Fibroblast of villous mesenchyme (primary cell): ENCODE data around the gene ALPL. TPM values are rescaled to one million over a fixed set of nuclear protein-coding genes. Genes with fewer than 3 reads are reported as not detected.

ENCODE experiments used
- DNase-seq: peaks from one replicate; pipeline ENCODE4 v3.0.0-alpha.2; 2010; ENCODE audit warnings: low read depth
- H3K4me3 ChIP-seq: 2 replicates; pipeline ENCODE4 v1.5.1; 2011; ENCODE audit warnings: low read depth, mild to moderate bottlenecking, low read length
- total RNA-seq: library from RNA; depleted of rRNA; stranded (reverse); fragments of >200 nt; gene quantifications from 2 replicates; pipeline ENCODE4 v1.2.3, GENCODE V29; 2012
- TF ChIP-seq, protein P1 (sequence below): IDR thresholded peaks from 2 replicates; pipeline ENCODE4 v1.5.1; 2012; ENCODE audit warnings: low read depth, mild to moderate bottlenecking, low read length; ENCODE audit not compliant: insufficient read depth

The ALPL gene
- total RNA-seq, 1 donor, result 1.7 TPM

DNA sequence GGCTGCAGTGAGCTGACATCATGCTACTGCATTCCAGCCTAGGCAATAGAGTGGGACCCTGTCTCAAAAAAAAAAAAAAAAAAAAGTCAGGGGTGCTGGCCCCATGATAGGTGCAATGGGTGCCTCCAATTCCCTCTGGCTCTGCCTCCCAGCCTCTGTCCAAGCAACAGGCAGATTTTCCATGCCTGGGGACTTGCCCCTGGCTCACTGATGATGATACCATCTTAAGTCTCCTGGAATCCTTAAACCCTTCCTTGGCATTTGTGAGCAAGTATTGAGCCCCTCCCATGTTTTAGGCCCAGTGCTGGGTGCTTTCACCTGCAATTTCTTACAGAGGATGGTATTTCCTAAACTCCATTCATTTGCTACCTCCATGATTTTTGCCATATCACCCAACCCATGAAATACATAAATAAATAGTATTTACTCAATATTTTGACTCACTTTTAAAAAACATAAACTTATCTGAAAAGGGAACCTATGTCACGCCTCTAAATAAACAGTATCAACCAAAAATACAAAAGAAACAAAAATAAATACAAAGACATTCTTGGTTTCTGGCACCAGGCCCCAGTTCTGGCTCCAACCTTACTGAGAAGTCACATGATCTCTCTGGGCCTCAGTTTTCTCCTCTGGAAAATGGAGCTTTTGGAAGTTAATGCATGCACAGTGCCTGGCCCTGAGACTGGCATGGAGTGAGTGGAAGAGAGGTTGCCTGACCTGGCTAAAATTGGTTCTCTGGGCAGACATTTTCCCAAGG is 1.5 kb upstream of the ALPL start:
- DNase-seq, result no peak

DNA sequence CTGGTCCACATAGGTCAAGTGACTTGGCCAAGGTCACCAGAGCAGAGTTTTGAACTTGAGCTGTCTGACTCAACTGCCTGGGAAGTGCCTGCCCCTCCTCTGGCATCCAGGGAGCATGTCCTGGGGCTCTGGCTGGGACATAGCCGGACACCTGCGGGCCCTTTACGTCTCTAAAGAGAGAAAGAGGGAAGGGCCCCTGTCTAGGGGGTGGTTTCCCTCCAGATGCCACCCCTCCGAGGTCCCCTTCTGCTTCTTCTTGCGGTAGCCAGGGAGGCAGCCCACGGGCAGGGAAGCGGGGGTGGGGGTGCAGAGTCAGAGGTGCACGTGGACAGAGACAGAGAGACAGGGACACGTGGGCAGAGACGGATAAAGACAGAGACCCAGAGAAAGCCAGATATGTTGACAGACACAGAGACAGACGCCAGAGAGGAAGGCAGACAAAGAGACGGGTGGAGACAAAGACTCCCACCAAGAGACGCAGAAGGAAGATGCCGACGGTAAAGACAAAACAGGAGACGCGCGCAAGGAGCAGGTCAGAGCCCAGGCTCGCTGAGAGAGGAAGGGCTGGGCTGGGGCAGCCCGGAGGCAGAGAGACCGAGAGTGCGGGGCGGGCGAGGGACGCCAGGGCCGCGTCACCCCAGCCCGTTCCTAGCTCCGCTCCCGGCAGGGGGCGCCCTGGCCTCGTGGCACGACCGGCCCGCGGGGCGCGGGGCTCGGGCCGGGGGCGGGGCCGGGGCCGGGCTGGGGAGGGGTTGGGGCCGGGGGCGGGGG is 458 bp upstream of the ALPL start:
- DNase-seq, result peak; percentile 49
- H3K4me3 ChIP-seq, result peak overlapping the region; percentile 12
- TF ChIP-seq, protein P1, sequence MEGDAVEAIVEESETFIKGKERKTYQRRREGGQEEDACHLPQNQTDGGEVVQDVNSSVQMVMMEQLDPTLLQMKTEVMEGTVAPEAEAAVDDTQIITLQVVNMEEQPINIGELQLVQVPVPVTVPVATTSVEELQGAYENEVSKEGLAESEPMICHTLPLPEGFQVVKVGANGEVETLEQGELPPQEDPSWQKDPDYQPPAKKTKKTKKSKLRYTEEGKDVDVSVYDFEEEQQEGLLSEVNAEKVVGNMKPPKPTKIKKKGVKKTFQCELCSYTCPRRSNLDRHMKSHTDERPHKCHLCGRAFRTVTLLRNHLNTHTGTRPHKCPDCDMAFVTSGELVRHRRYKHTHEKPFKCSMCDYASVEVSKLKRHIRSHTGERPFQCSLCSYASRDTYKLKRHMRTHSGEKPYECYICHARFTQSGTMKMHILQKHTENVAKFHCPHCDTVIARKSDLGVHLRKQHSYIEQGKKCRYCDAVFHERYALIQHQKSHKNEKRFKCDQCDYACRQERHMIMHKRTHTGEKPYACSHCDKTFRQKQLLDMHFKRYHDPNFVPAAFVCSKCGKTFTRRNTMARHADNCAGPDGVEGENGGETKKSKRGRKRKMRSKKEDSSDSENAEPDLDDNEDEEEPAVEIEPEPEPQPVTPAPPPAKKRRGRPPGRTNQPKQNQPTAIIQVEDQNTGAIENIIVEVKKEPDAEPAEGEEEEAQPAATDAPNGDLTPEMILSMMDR, result peak; percentile 55

More for the DNA sequence above, 1.5 kb upstream of the ALPL start:
- H3K4me3 ChIP-seq, result no peak overlapping the region
- TF ChIP-seq, protein P1, result no peak

DNA sequence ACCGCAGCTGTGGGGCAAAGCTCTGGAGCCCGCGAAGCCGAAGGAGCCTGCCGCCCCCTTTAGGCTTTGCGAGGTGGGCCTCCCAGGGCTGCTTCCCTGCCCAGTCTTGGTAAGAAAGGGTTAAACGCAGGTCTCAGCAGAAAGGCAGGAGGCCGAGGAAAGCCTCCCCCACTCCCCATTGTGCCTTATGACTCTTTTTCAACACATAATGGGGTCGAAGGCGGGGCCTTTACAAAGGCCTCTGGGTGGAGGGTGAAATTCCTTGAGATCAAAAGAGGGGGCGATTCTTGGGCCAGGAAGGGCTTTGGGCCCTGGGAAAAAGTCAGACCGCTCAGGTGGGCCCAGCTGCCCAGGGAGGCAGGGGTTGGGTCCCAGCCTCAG is 880 bp downstream of the ALPL start:
- no peak for DNase-seq
- TF ChIP-seq, protein P1, result no peak

DNA sequence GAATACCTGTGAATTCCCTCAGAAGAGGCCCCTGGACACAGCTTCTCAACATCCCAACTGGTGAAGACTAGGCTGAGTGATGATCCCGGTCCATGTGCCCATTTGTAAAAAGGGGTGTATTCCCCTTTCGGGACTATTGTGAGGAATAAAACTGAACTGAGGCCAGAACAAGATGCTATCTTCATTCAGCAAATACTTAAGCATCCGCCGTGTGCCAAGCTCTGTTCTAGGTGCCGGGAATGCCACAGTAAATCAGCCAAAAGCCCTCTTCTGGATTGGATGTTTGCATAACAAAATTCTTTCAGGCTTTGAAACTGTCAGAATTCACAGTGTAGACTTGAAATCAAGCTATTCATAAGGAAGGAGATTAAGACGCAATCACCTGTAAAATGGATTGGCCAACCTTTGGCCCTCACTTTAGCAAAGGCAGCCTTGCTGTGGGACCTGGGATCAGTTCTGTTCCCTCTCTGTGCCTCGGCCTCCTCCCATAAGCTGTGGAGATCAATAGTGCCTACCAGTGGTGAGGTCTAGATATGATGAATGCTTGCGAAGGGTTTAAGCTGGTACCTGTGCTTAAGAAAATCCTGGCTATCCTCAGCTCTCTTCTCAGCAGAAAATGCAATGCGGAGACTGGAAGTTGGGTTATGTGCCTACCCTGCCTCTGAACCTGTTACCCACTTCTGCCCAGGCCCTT is 1.8 kb downstream of the ALPL start:
- TF ChIP-seq, protein P1, result no peak
- no peak overlapping the region for H3K4me3 ChIP-seq
- no peak for DNase-seq

More for the DNA sequence above, 880 bp downstream of the ALPL start:
- no peak overlapping the region for H3K4me3 ChIP-seq

DNA sequence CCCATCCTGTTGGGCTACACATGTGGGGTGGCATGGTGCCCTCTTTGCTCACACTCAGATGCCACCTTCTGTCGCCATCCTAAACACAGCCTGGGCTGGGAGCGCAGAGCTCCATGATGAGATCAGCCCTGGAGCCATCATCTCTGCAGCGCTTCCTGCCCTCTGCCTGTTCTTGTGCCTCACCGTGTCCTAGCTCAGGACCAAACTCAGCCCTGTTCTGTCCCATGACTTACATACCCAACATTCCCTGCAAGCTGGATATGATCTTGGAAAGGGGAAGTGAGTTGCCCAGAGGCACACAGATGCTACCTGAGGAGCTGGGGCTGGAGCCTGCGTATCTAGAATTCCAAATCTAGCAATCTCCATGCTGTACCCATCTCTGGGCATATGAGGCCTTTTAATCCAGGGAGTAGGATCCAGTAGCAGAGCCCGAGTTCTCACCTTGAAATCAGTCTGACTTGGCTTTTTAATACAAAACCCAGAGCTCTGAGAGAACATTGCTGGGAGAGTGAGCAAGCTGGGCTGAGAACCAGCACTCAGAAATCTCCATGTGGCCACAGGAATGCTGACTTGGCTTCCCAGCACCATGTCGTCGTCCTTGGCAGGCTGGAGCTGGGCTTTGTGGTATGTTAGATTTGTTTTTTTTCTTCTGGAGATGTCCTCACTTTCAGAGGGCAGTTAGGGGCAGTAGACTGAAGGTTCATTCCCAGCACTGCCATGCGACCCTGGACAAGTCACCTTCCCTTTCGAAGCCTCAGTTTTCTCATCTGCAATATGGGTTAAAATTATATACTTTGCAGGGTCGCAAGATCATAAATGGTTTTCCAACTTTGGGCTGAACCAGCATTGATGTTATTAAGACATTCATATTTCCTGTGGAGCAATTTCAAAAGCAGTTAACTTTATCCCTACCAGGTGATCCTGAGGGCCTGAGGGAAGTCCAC is 2.6 kb downstream of the ALPL start:
- TF ChIP-seq, protein P1, result no peak
- no peak overlapping the region for H3K4me3 ChIP-seq

DNA sequence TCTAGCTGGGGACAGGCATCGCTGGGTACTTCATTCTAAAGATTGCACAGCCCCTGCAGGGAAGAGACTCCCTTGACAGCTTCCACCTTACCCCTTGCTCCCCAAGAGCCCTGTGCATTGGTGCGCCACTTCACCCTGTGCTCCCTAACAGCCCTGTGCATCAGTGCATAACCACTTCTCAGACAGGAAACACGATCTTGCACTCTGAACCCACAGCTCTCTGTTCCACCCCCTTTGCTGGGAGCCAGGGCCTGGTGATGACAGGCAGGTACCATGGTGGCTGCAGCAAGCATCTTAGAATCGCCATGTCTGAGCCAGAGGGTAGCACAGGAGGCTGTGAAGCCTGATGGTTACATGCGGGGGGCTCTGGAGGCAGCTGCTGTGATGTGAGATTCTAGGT is 5.0 kb downstream of the ALPL start:
- H3K4me3 ChIP-seq, result no peak overlapping the region
- TF ChIP-seq, protein P1, result no peak
- no peak for DNase-seq

More for the DNA sequence above, 2.6 kb downstream of the ALPL start:
- peak; percentile 94 for DNase-seq
